IMR-90 (cell line): Measurements from ENCODE around the gene LBH. TPM values are rescaled to one million over a fixed set of nuclear protein-coding genes. Genes with fewer than 3 reads are reported as not detected.

ENCODE experiments used
- ATAC-seq: fragments of 200-7000 bp; cut with Tn5 transposase; 2 replicates; pipeline ENCODE4 v1.9.1; 2020; ENCODE audit warnings: low read depth, mild to moderate bottlenecking, moderate library complexity
- BruUV-seq: library from RNA; stranded (reverse); fragments of 400-500 nt; replicated peaks from 2 replicates; lab custom pipeline; 2021; lab: Mats Ljungman, UMichigan
- CTCF ChIA-PET: fragments of 300-600 bp; formaldehyde crosslinking; extraction: SDS; loops from one replicate; lab custom pipeline; 2021; ENCODE audit warnings: antibody characterized with exemption; lab: Yijun Ruan, JAX
- POLR2A ChIA-PET: fragments of 300-600 bp; sonication (Branson Sonifier 250); formaldehyde crosslinking; loops from one replicate; lab custom pipeline; 2022; ENCODE audit warnings: antibody characterized with exemption; ENCODE audit not compliant: unreplicated experiment; lab: Charles Lee
- DNase-seq: peaks from one replicate; pipeline ENCODE4 v3.0.0; 2013
- H2AFZ ChIP-seq: replicated peaks from 2 replicates; pipeline ENCODE3; 2013; ENCODE audit warnings: low read length, mild to moderate bottlenecking; ENCODE audit not compliant: poor library complexity
- H2AK5ac ChIP-seq: 2 replicates; pipeline ENCODE4 v1.6.1; 2013; ENCODE audit warnings: low read depth, low read length, inconsistent platforms
- H2AK9ac ChIP-seq: replicated peaks from 2 replicates; pipeline ENCODE3; 2013; ENCODE audit warnings: mild to moderate bottlenecking, low read depth, low read length, moderate library complexity; ENCODE audit not compliant: poor library complexity
- H2BK120ac ChIP-seq: 2 replicates; pipeline ENCODE4 v1.6.1; 2013; ENCODE audit warnings: low read depth, low read length, inconsistent platforms
- H2BK15ac ChIP-seq: 3 replicates; pipeline ENCODE4 v1.6.1; 2013; ENCODE audit warnings: low read depth, low read length, inconsistent platforms
- H2BK20ac ChIP-seq: 2 replicates; pipeline ENCODE4 v1.6.1; 2013; ENCODE audit warnings: low read depth, mild to moderate bottlenecking, inconsistent platforms, low read length, moderate library complexity
- H2BK5ac ChIP-seq: 2 replicates; pipeline ENCODE4 v1.6.1; 2013; ENCODE audit warnings: mild to moderate bottlenecking, low read depth, low read length, inconsistent platforms; ENCODE audit not compliant: poor library complexity, severe bottlenecking
- H3K14ac ChIP-seq: replicated peaks from 2 replicates; pipeline ENCODE4 v1.6.1; 2013; ENCODE audit warnings: low read depth, low read length, inconsistent platforms
- H3K18ac ChIP-seq: 2 replicates; pipeline ENCODE4 v1.6.1; 2013; ENCODE audit warnings: low read depth, low read length, control low read depth
- H3K23ac ChIP-seq: 2 replicates; pipeline ENCODE4 v1.6.1; 2013; ENCODE audit warnings: low read depth, low read length, inconsistent platforms
- H3K27ac ChIP-seq: 2 replicates; pipeline ENCODE4 v1.5.1; 2013; ENCODE audit warnings: mild to moderate bottlenecking, control low read depth, low read length; ENCODE audit not compliant: insufficient read depth
- H3K27me3 ChIP-seq: 2 replicates; pipeline ENCODE4 v1.6.1; 2013; ENCODE audit warnings: low read length; ENCODE audit not compliant: control insufficient read depth, insufficient read depth
- H3K36me3 ChIP-seq: 2 replicates; pipeline ENCODE4 v1.6.1; 2013; ENCODE audit warnings: low read length, mixed read lengths; ENCODE audit not compliant: control insufficient read depth, insufficient read depth
- H3K4ac ChIP-seq: 2 replicates; pipeline ENCODE4 v1.6.1; 2013; ENCODE audit warnings: low read depth, low read length, inconsistent platforms
- H3K4me1 ChIP-seq: 2 replicates; pipeline ENCODE4 v1.6.1; 2013; ENCODE audit warnings: low read length, mixed read lengths; ENCODE audit not compliant: control insufficient read depth, insufficient read depth
- H3K4me2 ChIP-seq: 2 replicates; pipeline ENCODE4 v1.6.1; 2013; ENCODE audit warnings: low read depth, mild to moderate bottlenecking, control low read depth, low read length, moderate library complexity
- H3K4me3 ChIP-seq: 2 replicates; pipeline ENCODE4 v1.5.1; 2013; ENCODE audit warnings: low read depth, mild to moderate bottlenecking, control low read depth, low read length, moderate library complexity; ENCODE audit not compliant: insufficient read depth
- H3K56ac ChIP-seq: 2 replicates; pipeline ENCODE4 v1.6.1; 2013; ENCODE audit warnings: low read length, inconsistent platforms; ENCODE audit not compliant: insufficient read depth; ENCODE audit errors: extremely low read depth
- H3K79me1 ChIP-seq, 2 experiments: 2 replicates each; pipeline ENCODE4 v1.6.1; 2013; ENCODE audit warnings: low read length in 2 of 2, inconsistent platforms in 1 of 2, low read depth in 1 of 2
- H3K9ac ChIP-seq: 2 replicates; pipeline ENCODE4 v1.6.1; 2013; ENCODE audit warnings: low read depth, low read length, control low read depth
- H3K9me1 ChIP-seq: 2 replicates; pipeline ENCODE4 v1.6.1; 2013; ENCODE audit warnings: low read length, inconsistent platforms; ENCODE audit not compliant: insufficient read depth
- H3K9me3 ChIP-seq: 2 replicates; pipeline ENCODE4 v1.6.1; 2013; ENCODE audit warnings: low read length; ENCODE audit not compliant: control insufficient read depth, insufficient read depth
- H4K20me1 ChIP-seq: 2 replicates; pipeline ENCODE4 v1.6.1; 2013; ENCODE audit warnings: low read length, inconsistent platforms; ENCODE audit not compliant: insufficient read depth
- H4K5ac ChIP-seq: 2 replicates; pipeline ENCODE4 v1.6.1; 2013; ENCODE audit warnings: mild to moderate bottlenecking, low read depth, low read length, control low read depth
- H4K8ac ChIP-seq, 2 experiments: 2 replicates each; pipeline ENCODE4 v1.6.1; 2013; ENCODE audit warnings: low read depth in 2 of 2, low read length in 2 of 2, control low read depth in 1 of 2, inconsistent platforms in 1 of 2
- H4K91ac ChIP-seq: 2 replicates; pipeline ENCODE4 v1.6.1; 2013; ENCODE audit warnings: low read depth, low read length, inconsistent platforms; ENCODE audit not compliant: insufficient read depth
- POLR2A ChIP-seq: IDR thresholded peaks from 2 replicates; pipeline ENCODE4 v1.6.1; 2012; ENCODE audit warnings: mild to moderate bottlenecking, low read depth, low read length
- WGBS, 2 experiments: methylation state at CpG; one replicate each; pipeline versions ENCODE4 v1.1.5 to v1.1.7; 2013; ENCODE audit warnings: missing lambda C conversion rate in 2 of 2; ENCODE audit not compliant: insufficient read length in 1 of 2; ENCODE audit errors: extremely low coverage in 2 of 2; 5-methylcytosine and 5-hydroxymethylcytosine counted together
- dilution Hi-C: fragments of 300-500 bp; cut with HindIII; formaldehyde crosslinking; loops from one replicate; pipeline ENCODE4 v1.14.3; 2018; ENCODE audit warnings: low sequenced_read_pairs; ENCODE audit not compliant: unreplicated experiment
- in situ Hi-C: fragments of 300-500 bp; cut with MboI; formaldehyde crosslinking; loops from 3 replicates; pipeline ENCODE4 v1.14.3; 2019; ENCODE audit warnings: low sequenced_read_pairs, inconsistent platforms, mixed read lengths
- intact Hi-C: fragments of 100-400 bp; cut with micrococcal nuclease; formaldehyde crosslinking; loops from 2 replicates; pipeline ENCODE4 v1.10.0; 2022
- polyA plus RNA-seq, 3 experiments: library from polyadenylated mRNA; depleted of rRNA; stranded (reverse); fragments of >200 nt; gene quantifications; 2 replicates each; pipeline ENCODE4 v1.2.3, GENCODE V29; 2012; ENCODE audit warnings: low replicate concordance in 1 of 3
- total RNA-seq: library from RNA; depleted of rRNA; stranded (reverse); fragments of >200 nt; gene quantifications from 2 replicates; pipeline ENCODE4 v1.2.3, GENCODE V29; 2012

The LBH gene
- total and polyA plus RNA-seq, 2 of the 4 experiments (the other 2 are of a cell fraction) = 158 to 202 TPM

DNA sequence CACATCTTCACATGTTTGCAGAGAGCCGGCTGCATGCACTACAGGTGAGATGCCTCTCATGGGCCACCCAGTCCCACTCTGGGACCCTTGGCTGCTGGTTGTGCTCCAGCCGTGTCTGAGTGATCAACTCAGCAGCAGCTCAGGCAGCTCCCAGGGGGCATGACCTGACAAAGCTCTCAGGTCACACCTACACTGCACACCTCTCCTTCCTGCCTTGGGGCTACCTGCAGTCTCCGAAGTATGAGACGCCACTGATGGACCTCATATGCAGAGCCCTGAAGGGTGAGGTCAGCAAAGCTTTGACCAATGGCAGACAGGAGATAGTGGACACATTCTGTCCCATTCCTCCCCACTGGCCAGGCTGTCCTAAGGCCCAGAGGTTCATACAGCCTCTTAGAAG, 51.4 kb downstream of the LBH start:
- DNase-seq = no peak
- Histone ChIP-seq H3K79me1 (0 out of 4 replicates have a peak, but pooled peaks cover 0 to under 1% of the 10 kb centered on the region in 2 experiments), H4K20me1 (no peaks in the 10 kb centered on the region), H2BK120ac (no peak overlapping the region; the same call in none of the 2 replicates), H3K4me3 (no peak overlapping the region), H3K27me3 (no peaks in the 10 kb centered on the region), H4K8ac (no peak overlapping the region), H3K4me1 (peaks cover 10% of the 10 kb centered on the region), H3K56ac (no peak overlapping the region), H2AFZ (no peak overlapping the region), H3K4ac (peak overlapping the region; percentile 56; the same call in 1 of the 2 replicates), H3K9me3 (no peaks in the 10 kb centered on the region), H2BK15ac (peak overlapping the region; percentile 41; the same call in 1 of the 3 replicates), H4K91ac (peak overlapping the region; percentile 24; the same call in 1 of the 2 replicates), H3K36me3 (no peaks in the 10 kb centered on the region), H3K27ac (no peak overlapping the region), H3K14ac (0 out of 2 replicates have a peak overlapping the region, but pooled peaks have one; percentile 53), H3K9ac (no peak overlapping the region), H2AK9ac (no peak overlapping the region), H2AK5ac (peak overlapping the region; percentile 37; the same call in 1 of the 2 replicates), H3K9me1 (peaks cover 8% of the 10 kb centered on the region; the same call in 1 of the 2 replicates), H2BK20ac (peak overlapping the region; percentile 62), H4K5ac (no peak overlapping the region), H2BK5ac (no peak overlapping the region), H3K18ac (no peak overlapping the region), H3K4me2 (no peak overlapping the region), H3K23ac (no peak overlapping the region)
- CTCF ChIA-PET = no interaction called here
- POLR2A ChIA-PET = interaction anchor here (1.0 kb wide), 1 partner anchor 52 kb away, joined by 3 read pairs; no protein-coding TSS in a partner anchor
- intact Hi-C loops (no loop called here), dilution Hi-C loops (no loop called here), in situ Hi-C loops (no loop called here)
- 100% methylated on average over 1 of the region's 4 CpGs; no CpG with 5 or more reads in 1 of the 2 experiments for WGBS, 2 experiments
- no peak for TF ChIP-seq POLR2A
- BruUV-seq = no TSS peak
- ATAC-seq = no peak
